HPDE6-E6E7 (cell line): ENCODE results near the gene COL12A1.

Experiments used
- DNase-seq: peaks from one replicate; pipeline ENCODE4 v3.0.0; 2011; ENCODE audit warnings: missing footprints; ENCODE audit errors: extremely low spot score

Gene COL12A1

DNA sequence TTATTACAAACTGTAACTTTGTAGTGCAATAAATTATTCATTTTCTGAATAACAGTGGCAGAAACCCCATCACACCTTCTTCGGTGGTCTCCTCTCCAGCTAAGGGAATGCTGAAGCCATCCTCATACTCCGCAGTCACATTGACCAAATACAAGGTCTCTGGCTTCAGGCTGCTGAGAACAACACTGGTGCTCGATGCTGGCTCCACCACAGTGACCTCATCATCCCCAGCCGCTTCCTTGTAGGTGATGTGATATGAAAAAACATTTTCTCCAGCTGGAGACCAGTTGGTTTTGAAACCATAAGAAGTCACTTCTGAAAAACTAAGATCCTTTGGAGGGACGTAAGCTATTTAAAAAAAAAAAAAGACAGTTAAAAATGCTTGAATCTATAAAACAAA, 25.0 kb downstream of the COL12A1 start:
- DNase-seq: no peak

DNA sequence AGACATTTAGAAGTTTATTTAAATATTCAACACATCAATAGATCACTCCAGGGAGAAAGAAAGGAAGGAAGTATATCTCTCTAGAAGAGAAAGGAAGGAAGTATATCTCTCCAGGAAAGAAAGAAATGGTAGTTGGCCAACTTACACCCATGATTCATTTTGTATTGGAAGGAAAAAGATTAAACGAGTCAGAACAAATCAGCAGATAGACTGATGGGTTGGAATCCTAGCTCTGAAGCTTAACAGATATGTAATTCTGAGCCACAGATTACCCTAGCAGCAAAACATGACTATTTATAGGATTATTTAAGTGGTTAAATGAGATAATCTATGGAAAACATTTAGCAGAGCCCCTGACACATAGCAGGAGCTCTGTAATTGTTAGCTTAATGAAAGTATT, 27.1 kb downstream of the COL12A1 start:
- DNase-seq: no peak

DNA sequence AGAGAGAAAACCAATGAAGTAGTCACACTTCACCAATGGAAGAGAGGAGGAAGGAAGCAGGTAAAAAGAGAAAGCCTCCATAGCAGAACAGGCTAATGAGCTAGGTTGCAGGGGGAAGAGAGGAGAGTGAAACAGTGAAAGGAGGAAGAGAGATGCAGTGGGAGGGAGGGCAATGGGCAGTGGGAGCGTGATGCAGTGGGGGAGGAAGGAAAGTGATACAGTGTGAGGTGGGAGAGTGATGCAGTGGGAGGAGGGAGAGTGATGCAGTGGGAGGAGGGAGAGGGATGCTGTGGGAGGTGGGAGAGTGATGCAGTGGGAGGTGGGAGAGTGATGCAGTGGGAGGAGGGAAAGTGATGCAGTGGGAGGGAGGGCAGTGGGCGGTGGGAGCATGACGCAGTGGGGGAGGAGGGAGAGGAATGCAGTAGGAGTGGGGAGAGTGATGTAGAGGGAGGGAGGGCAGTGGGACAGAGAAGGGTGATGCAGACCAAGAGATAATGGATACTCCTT, 29.7 kb downstream of the COL12A1 start:
- no peak for DNase-seq

DNA sequence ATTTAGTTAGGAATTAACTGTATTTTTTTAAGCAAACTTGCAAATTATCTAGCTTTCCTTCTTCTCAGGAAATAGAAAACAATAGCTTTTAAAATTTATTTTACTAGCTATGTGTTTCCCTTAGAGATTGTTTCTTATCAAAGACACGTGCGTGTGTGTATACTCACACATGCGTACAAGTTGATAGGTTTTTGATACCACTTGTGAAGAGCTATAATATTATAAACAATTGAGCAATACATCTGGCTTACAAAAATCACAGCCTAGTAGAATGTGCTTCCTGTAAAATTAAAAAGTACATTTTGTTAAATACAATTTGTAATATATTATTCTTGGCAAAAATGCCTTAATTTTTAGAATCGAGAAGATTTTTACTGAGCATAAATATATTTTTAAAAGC, 33.9 kb downstream of the COL12A1 start:
- DNase-seq: no peak

DNA sequence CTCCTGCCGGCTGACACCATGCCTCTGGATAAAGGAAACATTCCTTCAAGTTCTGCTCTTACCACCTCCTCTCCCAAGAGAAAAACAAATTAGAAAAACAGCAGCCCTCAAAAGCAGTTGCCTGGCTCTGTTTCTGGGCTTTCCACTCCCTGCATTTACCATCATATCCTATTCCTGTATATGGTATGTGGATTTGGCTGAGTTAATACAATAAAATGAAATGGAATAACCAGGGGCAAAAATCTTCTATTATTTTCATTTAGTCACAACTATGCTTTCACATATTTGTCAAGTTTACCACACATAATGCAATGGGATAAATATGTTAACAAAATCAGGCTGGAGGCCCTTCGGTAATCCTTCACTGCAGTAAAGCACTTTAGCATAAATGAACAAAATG, 34.3 kb downstream of the COL12A1 start:
- no peak for DNase-seq

DNA sequence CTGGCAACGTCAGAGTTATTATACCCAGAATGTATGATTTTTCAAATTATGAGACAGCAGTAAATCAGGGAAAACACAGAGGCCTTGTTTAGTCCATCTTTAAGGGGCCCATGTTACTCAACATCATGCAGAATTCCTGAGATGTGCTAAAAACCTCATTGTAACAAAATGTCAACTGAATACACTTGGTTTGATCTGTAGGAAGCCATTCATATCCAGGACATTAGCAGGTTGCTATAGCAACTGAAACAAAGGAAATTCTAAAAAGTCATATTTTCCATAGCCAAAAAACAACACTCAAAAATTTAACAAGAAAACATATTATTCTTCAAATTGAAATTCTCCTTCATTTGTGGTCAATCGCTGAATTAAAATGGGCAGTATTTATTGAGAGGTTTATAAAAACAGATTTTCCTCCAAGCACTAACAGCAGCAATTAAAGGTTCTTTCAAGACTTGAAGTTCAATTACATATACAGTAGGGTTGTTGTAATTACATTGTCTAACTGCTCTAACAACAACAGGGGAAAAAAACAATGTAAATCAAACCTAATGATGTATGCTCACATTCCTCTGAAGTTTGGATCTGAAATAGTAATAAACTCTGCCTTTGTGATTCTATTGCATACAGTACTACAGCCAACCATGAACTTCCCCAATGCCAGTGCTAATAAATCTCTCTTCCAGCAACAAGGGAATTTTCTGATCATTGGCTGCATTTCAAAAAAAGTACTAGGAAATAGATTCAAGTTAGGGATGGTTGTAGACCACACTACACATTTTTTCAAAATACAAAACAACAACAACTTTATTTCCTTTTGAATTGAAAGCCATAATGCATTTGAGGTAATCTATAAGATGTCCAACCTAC, 34.9 kb downstream of the COL12A1 start:
- no peak for DNase-seq

DNA sequence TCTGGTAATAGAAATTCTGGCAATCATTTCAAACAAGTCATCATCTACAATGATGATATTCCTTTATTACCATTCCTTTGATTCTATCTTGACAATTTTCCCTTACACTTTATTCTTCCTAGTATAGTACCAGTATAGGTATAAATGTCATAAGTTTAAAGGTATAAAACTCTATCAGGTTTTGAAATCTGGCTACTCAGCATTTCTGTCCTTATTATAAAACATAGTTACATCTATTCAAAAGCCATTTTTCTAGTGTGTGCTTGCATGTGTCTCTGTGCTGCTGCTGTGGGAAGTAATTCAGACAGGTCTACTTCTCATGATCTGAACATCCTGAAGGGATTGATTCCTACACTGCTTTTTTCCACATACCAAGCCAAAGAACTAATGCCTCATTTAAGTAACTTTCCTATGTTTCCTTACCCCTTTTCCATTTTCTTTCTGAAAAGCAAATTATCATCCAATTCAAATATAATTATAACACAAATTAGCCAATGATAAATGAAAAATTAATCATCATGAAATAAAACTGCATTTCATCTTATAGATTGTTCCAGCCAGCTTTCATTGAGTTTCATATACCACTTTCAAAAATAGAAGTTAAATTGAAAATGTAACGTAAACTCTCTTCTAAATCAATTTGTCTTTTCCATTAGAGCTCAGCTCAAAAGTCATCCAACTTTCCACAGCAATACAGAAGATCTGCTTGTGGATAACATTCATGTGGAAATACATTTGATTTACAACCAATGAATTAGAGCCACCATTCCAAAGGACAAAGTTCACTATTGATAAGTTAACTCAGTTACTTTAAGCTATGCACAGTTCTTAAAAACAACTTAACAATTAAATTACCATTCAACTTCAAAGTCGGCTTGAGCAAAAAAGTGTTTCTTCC, 35.9 kb downstream of the COL12A1 start:
- no peak for DNase-seq

DNA sequence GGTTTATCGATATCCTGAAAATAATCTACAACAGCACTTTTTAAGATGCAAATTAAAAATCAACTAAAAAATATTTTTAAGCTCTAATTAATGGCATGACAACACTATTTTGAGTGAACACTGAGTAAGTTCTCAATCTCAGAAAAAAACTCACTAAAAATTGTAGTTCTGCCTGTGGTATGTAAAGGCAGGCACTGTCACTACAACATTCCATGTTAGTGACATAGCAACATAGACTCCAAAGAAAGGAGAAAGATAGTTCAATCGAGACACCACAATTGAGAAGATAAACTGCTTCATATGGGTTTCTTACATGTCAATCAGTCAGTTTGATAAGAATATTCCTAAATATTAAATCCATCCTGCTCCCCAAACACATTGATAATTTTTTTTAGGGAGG, 38.0 kb downstream of the COL12A1 start:
- no peak for DNase-seq

DNA sequence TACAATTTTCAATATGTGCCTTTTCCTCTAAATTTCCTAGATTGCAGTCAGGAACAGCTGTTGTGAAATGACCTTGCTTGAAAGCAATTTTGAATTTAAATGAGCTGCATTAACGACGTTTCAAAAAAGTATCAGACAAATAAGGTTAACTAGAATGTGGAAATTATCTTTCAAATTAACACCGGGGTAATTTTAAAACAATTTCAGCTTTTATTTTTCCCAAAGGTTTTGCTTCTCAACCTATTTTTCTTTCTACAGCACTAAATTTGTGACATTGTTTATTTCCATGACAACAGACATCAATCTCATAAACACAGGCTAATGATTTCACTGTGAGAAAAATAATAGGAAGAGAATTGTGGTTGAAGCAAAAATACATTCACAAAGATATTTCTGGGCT, 38.5 kb downstream of the COL12A1 start:
- no peak for DNase-seq

DNA sequence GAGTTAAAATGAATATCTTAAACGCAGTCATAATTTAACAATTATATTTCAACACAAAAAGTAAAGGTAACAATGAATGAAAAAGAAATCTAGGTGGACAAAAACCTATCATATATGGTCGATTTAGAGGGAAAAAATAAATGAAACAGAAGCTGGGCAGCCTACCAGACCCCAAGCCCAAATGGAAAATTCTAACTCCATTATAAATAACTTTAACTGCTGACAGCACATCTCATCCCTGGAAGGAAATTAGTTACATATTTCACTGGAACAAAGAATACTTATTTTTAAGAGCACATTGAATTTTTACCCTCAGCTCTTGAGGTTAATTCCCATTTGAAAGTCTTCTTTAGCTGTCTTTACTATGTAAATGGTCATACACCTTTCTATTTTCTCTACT, 39.1 kb downstream of the COL12A1 start:
- no peak for DNase-seq

DNA sequence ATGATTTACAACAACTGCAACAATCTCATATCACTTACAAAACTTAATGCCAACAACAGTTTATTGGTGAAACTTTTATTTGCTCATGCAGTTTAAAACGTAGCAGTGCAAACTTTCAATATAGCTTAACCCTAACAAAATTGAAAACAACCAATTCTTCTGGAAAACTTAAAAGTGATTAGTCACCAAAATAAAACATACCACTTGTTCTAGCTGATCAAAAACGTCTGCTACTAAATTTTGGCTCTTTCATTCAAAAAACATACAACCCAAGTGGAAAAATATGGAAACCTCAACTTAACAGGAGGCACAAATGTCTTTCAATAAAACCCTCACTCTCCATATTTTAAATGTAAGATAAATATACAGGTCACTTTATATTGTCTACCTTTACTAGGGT, 39.6 kb downstream of the COL12A1 start:
- DNase-seq: no peak

DNA sequence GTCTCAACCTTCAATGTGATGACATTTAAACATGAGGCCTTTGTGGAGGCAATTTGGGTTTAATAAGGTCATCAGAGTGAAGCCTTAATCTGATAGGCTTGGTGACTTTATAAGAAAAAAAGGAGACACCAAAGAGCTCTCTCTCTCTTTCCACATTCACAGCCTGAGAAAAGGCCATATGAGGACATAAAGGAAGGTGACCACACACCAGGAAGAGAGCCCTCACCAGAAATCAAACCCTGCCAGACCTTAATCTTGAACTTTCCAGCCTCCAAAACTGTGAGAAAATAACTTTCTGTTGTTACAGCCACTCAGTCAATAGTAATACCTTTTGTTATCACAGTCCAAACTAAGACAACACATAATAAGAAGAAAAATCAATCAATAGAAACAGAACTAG, 47.7 kb downstream of the COL12A1 start:
- no peak for DNase-seq

DNA sequence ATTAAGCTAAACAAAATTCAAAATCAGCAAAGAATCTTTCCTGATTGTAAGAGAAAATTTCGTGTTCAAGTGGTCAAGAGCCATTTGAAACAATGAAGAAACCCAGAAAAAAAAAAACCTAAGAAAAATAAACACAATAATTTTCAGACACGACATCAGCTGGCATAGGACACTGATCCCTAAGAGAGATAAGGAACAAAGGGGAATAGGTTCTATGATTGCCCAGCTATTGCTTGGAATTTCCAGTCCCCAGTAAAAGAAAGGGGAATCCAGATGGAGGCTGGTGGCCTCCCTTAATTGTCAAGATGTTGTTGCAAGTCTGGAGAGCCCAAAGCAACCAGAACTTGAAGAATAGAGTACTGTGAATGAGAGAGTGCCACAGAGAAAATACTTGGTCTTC, 48.5 kb downstream of the COL12A1 start:
- no peak for DNase-seq

DNA sequence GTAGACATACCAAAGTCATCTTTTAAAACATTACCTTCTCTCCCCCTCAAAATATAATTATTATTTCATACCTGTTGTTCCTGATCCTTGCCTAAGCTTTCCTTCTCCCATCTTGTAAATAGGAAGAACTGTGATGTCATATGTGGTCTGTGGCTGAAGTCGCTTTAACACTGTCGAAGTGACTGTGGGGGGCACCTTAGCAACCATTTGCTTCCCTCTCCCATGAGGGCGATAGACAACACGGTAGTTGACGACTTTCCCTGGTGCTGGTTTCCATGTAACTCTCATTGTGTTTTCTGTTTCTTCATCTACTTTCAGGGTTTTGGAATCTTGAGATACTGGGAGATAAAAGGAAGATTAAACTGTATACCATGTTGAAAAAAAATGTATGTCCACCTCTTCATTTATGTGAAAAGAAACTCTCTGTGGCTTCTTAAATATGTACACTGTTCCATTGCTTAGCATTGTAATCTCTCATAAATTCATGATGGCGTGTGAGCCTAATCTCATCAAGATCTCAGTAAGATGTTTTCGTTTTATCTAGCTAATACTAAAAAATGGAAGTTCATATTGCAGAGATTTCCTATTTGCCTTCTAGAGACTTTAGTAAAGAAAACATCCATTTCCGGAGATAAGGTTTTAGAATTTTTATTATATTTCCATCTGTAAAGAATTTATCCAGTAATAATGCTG, 49.5 kb downstream of the COL12A1 start:
- DNase-seq: no peak

DNA sequence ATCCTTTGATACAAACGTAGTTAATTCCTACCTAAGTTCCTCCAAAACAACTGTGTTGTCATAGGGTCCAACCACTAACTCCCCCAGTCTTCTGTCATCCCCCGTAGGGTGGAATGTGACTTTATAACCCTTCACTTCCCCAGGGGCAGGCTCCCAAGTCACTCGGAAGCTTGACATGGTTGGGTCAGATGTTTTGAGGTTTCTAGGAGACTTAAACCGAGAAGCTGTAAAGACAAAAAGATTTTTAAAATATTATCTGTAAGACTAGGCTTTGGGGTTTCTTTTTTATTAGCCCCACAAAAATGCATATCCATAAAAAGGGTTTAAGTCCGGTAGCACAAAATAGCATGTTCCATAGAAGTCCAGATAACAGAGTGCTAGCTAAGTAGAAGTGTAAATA, 50.2 kb downstream of the COL12A1 start:
- DNase-seq: no peak

DNA sequence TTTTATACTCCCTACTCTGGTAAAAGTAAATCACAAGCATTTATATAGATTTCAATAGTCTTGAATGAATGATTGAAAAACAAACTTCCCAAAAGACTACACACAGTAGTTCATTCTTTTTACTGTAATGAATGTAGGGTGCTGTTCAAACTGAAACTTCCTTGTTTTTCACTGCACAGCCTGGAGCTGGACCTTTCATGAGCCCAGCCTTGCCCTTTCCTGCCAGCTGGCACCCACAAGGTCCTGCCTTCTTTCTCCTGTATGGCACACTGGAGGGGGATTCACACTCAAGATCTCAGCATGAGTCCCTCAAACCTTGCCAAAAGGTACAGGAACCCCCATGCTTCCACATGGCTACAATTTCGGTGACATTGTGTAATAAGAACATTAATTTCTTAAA, 50.9 kb downstream of the COL12A1 start:
- no peak for DNase-seq

DNA sequence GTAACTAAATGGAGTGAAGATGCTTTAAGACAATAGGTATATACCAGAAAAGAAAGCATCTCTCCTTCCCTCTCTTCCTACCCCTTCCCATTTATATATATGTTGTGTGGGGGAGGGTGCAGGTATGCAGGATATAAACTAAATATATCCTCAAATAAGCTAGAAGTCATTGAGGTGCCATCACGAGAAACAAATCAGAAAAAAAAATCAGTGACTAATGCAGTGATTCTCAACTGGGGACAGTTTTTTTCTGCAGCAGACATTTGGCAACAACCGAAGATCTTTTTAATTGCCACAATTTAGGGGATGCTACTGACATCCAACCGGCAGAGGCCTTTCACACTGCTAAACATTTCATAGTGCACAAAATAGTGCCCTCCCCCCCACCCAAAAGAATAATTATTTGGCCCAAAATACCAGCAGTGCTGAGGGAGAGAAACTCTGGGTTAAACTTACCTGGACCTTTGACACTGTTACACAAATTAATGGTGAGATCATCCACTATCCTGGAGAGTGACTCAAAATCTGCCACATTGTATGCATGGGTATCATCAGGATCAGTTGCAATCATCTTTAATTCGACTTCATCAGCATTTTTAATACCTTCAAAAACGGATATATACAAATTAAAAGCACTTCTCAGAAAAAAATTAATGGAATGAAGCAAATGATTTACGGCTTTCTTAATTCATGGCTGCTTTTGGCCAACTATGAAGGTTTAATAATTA, 55.0 kb downstream of the COL12A1 start:
- no peak for DNase-seq

DNA sequence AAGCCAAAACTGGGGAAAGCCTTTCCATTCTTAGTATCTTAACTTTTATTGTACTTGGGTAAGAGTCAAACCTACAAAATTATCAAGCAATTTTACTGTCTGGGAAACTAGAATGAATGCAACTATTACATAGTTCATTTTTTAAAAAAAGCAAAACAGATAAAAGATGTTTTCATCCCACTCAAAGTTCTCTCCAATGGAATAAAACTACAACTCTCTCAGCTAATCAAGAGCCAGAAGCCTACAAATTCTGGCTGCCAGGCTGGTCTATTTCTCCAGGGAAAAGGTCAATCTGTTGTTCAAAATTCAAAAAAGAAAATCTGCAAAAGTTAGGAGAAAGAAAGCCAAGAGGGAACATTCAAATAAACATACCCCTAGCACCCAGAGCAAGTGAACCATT, 56.2 kb downstream of the COL12A1 start:
- DNase-seq: no peak

DNA sequence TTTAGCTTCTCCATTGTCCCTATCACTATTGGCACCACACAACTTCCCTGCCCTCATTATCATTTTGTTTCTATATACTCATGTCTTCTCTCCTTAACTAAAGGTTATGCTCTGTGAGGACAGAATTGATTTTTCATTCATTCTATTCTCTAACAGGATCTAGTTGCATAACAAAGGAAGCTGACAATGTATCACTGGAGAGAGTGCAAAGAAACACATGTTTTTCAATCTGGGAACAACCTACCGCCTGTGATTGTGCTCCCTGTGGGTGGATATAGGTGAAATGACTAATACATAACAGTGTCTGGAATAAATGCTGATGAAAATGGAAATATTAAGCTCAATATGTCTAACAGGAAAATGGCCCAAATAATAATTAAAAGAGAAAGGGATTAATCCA, 56.6 kb downstream of the COL12A1 start:
- no peak for DNase-seq

DNA sequence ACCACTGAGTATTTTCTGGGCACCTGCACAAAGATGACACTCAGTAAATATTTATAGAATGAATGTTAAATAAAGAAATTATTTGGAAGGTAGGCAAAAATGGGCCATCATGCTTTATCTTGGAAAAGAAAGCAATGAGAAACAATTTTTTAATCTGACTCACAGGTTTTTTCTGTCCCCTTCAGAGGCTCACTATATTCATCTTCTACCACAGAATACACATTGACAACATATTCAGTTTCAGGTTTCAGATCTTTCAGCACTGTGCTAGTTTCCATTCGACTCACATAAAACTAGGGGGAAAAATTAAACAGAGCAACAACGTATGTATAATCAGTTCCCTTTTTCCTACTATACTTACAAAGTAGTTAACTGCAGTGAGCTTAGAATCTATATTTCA, 58.3 kb downstream of the COL12A1 start:
- no peak for DNase-seq

DNA sequence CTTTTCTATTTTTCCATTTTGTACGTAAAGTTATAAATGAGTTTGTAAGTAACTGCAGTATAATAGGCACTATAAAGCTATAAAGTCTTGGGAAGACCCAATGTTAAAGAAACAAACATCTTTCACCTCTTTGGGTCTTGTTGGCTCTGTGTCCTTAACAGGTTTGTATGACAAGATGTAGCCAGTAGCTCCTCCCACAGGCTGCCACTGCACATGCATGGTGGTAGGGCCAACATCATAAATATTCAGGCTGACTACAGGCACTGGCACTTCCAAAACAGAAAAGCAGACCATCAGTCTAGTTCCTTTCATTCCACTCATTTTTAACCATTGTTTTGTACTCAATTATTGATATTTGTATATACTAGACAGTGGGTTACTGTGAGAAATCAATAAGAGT, 59.9 kb downstream of the COL12A1 start:
- no peak for DNase-seq

DNA sequence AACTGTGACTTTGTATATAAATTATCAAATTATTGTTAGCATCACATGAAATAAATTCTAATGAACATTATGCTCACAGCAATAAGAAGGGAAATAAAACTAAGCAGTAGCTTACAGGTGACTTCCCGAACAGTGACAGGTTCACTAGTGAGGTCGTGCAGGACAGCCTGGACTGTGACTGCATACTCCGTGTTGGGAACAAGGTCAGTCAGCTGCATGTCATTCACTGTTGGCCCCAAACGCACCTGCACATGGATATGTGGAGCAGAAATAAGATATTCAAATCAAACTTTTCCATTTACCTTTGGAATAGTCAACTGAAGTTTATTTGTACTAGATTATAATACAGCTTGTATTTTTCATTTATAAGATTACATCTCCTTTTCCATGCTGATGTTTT, 60.6 kb downstream of the COL12A1 start:
- no peak for DNase-seq
